ENCODE results near the gene ITPRIPL2. TPM values are rescaled to one million over a fixed set of nuclear protein-coding genes. Genes with fewer than 3 reads are reported as not detected.
A peak's percentile ranks its signal among the peaks of the same experiment; 100 is the strongest.

Gene ITPRIPL2
- total and polyA plus RNA-seq, 2 of the 13 experiments (the other 11 are each of a cell fraction or from before 2014, with no cell fraction given), result 5.9 to 12.6 TPM

DNA sequence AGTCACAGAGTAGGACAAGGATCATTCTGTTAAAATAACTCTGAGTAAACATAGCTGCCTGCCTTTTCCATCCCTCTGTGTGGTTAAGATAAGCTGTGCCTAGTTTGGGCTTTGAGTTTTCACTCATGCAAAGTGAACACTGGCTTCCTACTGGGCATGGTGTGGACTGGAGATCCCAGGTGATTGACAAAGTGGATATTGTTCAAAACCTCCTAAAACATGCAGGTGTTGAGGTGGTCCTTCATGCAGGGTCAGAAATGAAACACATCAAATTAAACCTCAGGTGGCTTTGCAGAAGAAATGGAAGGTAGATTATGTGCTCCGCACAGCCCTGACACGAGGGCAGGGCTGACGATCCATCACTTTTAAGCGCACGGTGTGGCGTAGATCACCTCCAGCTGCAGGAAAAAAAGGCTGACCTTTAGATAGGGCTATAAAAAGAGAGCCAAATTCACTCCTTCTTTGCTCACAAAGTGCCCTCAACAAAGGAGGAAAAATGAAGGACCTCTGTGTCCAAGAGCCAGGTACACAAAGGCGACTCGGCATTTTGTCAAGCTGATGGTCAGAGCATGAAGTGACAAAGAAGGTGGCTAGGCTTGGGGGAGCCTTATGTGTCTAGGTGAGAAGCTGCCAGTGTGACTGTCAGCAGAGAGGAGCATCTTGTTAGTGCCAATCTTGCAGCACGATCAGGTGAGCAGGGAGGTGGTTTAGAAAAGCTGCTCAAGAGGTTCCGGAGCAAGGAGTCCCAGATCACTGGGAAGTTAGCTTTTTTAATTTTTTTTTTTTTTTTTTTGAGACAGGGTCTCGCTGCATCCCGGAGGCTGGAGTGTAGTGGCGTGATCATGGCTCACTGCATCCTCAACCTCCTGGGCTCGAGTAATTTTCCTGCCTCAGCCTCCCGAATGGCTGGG is 19.9 kb upstream of the ITPRIPL2 start (continued):
- TF ChIP-seq MYC (CRISPR knock-in tag; IDR thresholded peaks at IDR 0.05; ENCODE audit: borderline replicate concordance), result peak; percentile 41; the same call in 1 of the 2 replicates
- no peak for TF ChIP-seq ZFP41 (CRISPR knock-in tag; IDR thresholded peaks at IDR 0.05; ENCODE audit: borderline replicate concordance)
- peak; percentile 19 for TF ChIP-seq ZNF781 (CRISPR knock-in tag; IDR thresholded peaks at IDR 0.05; ENCODE audit: borderline replicate concordance, not compliant biosample characterization)
- TF ChIP-seq CHD2 (IDR thresholded peaks at IDR 0.05; ENCODE audit: low read depth, low read length), result no peak
- TF ChIP-seq, protein P1, sequence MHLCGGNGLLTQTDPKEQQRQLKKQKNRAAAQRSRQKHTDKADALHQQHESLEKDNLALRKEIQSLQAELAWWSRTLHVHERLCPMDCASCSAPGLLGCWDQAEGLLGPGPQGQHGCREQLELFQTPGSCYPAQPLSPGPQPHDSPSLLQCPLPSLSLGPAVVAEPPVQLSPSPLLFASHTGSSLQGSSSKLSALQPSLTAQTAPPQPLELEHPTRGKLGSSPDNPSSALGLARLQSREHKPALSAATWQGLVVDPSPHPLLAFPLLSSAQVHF (CRISPR knock-in tag; IDR thresholded peaks at IDR 0.05), result no peak

DNA sequence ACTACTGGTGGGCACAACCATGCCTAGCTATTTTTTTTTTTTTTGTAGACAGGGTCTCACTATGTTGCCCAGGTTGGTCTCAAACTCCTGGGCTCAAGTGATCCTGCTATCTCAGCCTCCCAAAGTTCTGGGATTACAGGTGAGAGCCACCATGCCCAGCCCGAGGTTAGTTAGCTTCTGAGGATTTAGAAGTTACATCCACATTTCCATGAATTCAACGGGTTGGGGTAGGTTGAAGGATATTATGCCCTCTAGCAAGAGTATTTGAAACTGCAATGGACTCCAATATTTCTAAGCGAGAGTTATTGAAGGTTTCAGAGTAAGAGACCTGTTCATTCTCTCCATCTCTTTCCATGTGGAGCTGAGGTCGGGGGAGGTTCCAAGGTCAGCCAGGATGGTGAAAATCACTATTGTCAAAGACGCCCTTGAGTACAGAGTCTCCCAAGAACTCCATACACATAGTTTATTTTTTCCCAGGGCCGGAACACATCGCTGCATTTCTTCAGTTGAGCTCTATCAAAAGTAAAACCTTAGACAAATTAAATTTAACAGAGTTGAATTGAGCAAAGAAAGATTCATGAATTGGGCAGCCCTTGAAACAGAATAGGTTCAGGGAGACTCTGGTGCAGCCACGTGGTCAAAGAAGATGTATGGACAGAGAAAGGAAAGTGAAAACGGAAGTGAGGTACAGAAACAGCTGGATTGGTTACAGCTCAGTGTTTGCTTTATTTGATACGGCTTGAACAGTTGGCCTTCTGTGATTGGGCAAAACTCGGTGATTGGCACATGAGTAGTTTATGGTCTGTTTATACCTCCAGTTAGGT is 19.0 kb upstream of the ITPRIPL2 start:
- intact Hi-C loops (cut with micrococcal nuclease; ENCODE audit: unreplicated experiment), result no loop called here
- 0 out of 2 replicates have a peak, but pooled peaks cover 4% of the 10 kb centered on the region for H3K9me3 ChIP-seq (ENCODE audit: low read length)
- no peak for TF ChIP-seq ZFAT (CRISPR knock-in tag; conservative IDR thresholded peaks at IDR 0.05)
- TF ChIP-seq ZNF251 (CRISPR knock-in tag; IDR thresholded peaks at IDR 0.05), result no peak
- peak; percentile 49 for TF ChIP-seq SMC3 (IDR thresholded peaks at IDR 0.05; ENCODE audit: low read length)
- TF ChIP-seq, protein P2, sequence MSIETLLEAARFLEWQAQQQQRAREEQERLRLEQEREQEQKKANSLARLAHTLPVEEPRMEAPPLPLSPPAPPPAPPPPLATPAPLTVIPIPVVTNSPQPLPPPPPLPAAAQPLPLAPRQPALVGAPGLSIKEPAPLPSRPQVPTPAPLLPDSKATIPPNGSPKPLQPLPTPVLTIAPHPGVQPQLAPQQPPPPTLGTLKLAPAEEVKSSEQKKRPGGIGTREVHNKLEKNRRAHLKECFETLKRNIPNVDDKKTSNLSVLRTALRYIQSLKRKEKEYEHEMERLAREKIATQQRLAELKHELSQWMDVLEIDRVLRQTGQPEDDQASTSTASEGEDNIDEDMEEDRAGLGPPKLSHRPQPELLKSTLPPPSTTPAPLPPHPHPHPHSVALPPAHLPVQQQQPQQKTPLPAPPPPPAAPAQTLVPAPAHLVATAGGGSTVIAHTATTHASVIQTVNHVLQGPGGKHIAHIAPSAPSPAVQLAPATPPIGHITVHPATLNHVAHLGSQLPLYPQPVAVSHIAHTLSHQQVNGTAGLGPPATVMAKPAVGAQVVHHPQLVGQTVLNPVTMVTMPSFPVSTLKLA (IDR thresholded peaks at IDR 0.05), result peak; percentile 78
- no peak for TF ChIP-seq SRSF4 (IDR thresholded peaks at IDR 0.05; ENCODE audit: low read depth, low read length, poor library complexity, severe bottlenecking)
- no peak for TF ChIP-seq FOXK2 (IDR thresholded peaks at IDR 0.05)
- TF ChIP-seq THAP11 (CRISPR knock-in tag; IDR thresholded peaks at IDR 0.05), result peak; percentile 77; the same call in 1 of the 2 replicates
- peak; percentile 93 for TF ChIP-seq ZNF121 (CRISPR knock-in tag; IDR thresholded peaks at IDR 0.05)
- peak; percentile 61 for TF ChIP-seq POLR2G (IDR thresholded peaks at IDR 0.05; ENCODE audit: low read depth, low read length)
- 0 out of 2 replicates have a peak, but pooled peaks have one; percentile 33 for TF ChIP-seq KDM4B (CRISPR knock-in tag; IDR thresholded peaks at IDR 0.05)
- TF ChIP-seq MXI1 (IDR thresholded peaks at IDR 0.05; ENCODE audit: borderline replicate concordance, low read depth, low read length), result peak; percentile 93; the same call in 2 of the 3 replicates
- TF ChIP-seq HMGA1 (CRISPR knock-in tag; conservative IDR thresholded peaks at IDR 0.05), result no peak

More for the DNA sequence above, 19.0 kb upstream of the ITPRIPL2 start:
- WGBS (ENCODE audit: low lambda C conversion rate), result 39% methylated on average over 11 of the region's 11 CpGs
- Histone ChIP-seq H3K27me3 (ENCODE audit: control insufficient read depth in 1 of 2, insufficient read depth in 2 of 2, low read length in 2 of 2) (no peaks in the 10 kb centered on the region), H3K4me2 (ENCODE audit: low read depth, low read length) (peak overlapping the region; percentile 73), H3K79me2 (ENCODE audit: insufficient read depth, low read length) (no peaks in the 10 kb centered on the region), H3K9ac (ENCODE audit: insufficient read depth, low read depth, low read length) (no peak overlapping the region), H3K4me3 (replicated peaks in 1 of 3; ENCODE audit: insufficient read depth in 1 of 3, low read depth in 2 of 3, low read length in 3 of 3) (peak overlapping the region in 1 of 3 experiments; percentile 3; a peak in 1 of 6 replicates), H2AFZ (ENCODE audit: low read length) (peak overlapping the region; percentile 2), H3K27ac (ENCODE audit: extremely low read length, insufficient read depth, low read length) (no peak overlapping the region), H4K20me1 (ENCODE audit: insufficient read depth, low read length) (no peaks in the 10 kb centered on the region), H3K4me1 (ENCODE audit: insufficient read depth, low read length) (peaks cover 40% of the 10 kb centered on the region), H3K36me3 (replicated peaks in 1 of 2; ENCODE audit: control insufficient read depth in 1 of 2, insufficient read depth in 2 of 2, low read length in 2 of 2) (no peaks in the 10 kb centered on the region)
- ATAC-seq, result peak; percentile 83
- BruUV-seq (replicated peaks), result TSS peak; percentile 98
- in situ Hi-C loops (cut with HindIII; ENCODE audit: extremely low pct_ligation_motif_present, low pct_unique_long_range_greater_than_20kb), result no loop called here
- DNase-seq (ENCODE audit: low spot score), result peak; percentile 88
- FAIRE-seq, result peak; percentile 56
- POLR2A ChIA-PET, result interaction anchor here (0.6 to 4.9 kb wide), 22 partner anchors 8 to 461 kb away, joined by 3 to 239 read pairs (median 6); partner anchors contain the start of genes ARL6IP1, COQ7, GDE1 and ITPRIPL2
- CTCF ChIA-PET (ENCODE audit: low intra/inter-chr PET ratio, low total read pairs), result interaction anchor here (1.3 kb wide), 1 partner anchor 8 kb away, joined by 5 read pairs; no protein-coding TSS in a partner anchor

All from HepG2 (cell line).